NB4 (cell line): ENCODE measurements around the gene NCAPG2.

Experiments
- CTCF ChIP-seq: IDR thresholded peaks from one replicate; pipeline ENCODE4 v1.5.1; 2012; ENCODE audit warnings: low read depth, low read length
- MYC ChIP-seq: IDR thresholded peaks from 2 replicates; pipeline ENCODE4 v1.6.1; 2011; ENCODE audit warnings: low read depth, low read length

GRCh38 chr7:158728911-158729645 lies 24.5 kb upstream of the NCAPG2 start:
- TF ChIP-seq CTCF (no peak), MYC (no peak)
